ENCODE results near the gene ARFRP1. TPM values are rescaled to one million over a fixed set of nuclear protein-coding genes. Genes with fewer than 3 reads are reported as not detected.

Gene ARFRP1
- total and polyA plus RNA-seq, 2 of the 13 experiments (the other 11 are each of a cell fraction or from before 2014, with no cell fraction given): 32.0 to 51.1 TPM

DNA sequence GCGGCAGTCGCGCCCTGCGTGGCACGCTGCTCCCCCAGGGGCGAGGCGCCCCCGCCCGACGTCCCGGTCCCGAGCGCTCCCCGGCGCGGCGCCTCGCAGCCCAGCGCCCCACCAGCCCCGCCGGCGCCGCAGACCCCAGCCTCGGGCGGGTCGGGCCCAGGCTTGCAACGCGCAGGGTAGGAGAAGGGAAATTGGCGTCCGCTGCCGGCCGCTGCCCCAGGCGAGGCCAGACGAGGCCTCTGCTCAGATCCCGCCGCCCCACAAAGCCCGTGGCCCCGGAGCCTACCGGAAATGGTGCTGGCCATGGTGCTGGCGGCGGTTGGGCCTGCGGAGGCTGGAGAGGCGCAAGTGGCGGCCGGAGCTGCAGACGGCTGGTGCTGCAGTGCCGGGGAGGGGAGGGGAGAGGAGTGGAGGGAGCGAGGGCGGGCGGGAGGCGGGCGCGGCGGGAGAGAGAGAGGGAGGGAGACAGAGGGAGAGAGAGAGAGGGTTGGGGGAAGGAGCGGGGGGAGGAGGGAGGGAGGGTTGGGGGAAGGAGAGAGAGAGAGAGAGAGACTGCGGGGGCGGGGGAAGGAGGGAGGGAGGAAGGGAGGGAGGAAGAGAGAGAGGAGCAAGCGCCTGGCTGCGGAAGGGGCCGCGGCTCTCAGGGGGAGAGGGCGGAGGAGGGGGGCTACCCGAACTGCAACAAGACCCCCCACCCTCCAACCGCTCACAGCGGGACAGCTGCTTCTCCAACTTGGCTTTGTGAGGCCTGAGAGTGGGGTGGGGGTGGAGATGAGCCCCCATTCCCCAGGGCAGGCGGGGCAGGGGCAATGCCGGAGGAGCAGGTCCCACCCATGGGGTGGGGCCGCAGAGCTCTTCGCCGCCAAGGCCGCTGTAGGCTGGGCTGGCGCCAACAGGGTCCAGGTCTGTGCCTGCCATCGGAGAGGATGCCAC, 54.5 kb downstream of the ARFRP1 start, which contains the start of gene STMN3 (continued):
- TF ChIP-seq, protein P1, sequence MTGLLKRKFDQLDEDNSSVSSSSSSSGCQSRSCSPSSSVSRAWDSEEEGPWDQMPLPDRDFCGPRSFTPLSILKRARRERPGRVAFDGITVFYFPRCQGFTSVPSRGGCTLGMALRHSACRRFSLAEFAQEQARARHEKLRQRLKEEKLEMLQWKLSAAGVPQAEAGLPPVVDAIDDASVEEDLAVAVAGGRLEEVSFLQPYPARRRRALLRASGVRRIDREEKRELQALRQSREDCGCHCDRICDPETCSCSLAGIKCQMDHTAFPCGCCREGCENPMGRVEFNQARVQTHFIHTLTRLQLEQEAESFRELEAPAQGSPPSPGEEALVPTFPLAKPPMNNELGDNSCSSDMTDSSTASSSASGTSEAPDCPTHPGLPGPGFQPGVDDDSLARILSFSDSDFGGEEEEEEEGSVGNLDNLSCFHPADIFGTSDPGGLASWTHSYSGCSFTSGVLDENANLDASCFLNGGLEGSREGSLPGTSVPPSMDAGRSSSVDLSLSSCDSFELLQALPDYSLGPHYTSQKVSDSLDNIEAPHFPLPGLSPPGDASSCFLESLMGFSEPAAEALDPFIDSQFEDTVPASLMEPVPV (CRISPR knock-in tag; IDR thresholded peaks at IDR 0.05): peak; percentile 84
- TF ChIP-seq, protein P2, sequence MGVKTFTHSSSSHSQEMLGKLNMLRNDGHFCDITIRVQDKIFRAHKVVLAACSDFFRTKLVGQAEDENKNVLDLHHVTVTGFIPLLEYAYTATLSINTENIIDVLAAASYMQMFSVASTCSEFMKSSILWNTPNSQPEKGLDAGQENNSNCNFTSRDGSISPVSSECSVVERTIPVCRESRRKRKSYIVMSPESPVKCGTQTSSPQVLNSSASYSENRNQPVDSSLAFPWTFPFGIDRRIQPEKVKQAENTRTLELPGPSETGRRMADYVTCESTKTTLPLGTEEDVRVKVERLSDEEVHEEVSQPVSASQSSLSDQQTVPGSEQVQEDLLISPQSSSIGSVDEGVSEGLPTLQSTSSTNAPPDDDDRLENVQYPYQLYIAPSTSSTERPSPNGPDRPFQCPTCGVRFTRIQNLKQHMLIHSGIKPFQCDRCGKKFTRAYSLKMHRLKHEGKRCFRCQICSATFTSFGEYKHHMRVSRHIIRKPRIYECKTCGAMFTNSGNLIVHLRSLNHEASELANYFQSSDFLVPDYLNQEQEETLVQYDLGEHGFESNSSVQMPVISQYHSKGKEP (CRISPR knock-in tag; IDR thresholded peaks at IDR 0.05): peak; percentile 99
- TF ChIP-seq RXRA (CRISPR knock-in tag; IDR thresholded peaks at IDR 0.05): peak; percentile 86
- TF ChIP-seq, protein P3, sequence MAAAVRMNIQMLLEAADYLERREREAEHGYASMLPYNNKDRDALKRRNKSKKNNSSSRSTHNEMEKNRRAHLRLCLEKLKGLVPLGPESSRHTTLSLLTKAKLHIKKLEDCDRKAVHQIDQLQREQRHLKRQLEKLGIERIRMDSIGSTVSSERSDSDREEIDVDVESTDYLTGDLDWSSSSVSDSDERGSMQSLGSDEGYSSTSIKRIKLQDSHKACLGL (CRISPR knock-in tag; IDR thresholded peaks at IDR 0.05): peak; percentile 98
- TF ChIP-seq, protein P4, sequence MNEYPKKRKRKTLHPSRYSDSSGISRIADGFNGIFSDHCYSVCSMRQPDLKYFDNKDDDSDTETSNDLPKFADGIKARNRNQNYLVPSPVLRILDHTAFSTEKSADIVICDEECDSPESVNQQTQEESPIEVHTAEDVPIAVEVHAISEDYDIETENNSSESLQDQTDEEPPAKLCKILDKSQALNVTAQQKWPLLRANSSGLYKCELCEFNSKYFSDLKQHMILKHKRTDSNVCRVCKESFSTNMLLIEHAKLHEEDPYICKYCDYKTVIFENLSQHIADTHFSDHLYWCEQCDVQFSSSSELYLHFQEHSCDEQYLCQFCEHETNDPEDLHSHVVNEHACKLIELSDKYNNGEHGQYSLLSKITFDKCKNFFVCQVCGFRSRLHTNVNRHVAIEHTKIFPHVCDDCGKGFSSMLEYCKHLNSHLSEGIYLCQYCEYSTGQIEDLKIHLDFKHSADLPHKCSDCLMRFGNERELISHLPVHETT (CRISPR knock-in tag; conservative IDR thresholded peaks at IDR 0.05): peak; percentile 98
- TF ChIP-seq TP53 (CRISPR knock-in tag; conservative IDR thresholded peaks at IDR 0.05): peak; percentile 91; the same call in 1 of the 2 replicates
- TF ChIP-seq, protein P5, sequence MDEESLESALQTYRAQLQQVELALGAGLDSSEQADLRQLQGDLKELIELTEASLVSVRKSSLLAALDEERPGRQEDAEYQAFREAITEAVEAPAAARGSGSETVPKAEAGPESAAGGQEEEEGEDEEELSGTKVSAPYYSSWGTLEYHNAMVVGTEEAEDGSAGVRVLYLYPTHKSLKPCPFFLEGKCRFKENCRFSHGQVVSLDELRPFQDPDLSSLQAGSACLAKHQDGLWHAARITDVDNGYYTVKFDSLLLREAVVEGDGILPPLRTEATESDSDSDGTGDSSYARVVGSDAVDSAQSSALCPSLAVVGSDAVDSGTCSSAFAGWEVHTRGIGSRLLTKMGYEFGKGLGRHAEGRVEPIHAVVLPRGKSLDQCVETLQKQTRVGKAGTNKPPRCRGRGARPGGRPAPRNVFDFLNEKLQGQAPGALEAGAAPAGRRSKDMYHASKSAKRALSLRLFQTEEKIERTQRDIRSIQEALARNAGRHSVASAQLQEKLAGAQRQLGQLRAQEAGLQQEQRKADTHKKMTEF (CRISPR knock-in tag; IDR thresholded peaks at IDR 0.05): peak; percentile 92
- 0 out of 2 replicates have a peak, but pooled peaks have one; percentile 32 for TF ChIP-seq HNF4G (IDR thresholded peaks at IDR 0.05; ENCODE audit: borderline replicate concordance, low read depth, low read length)
- no peak for TF ChIP-seq HNF4G (CRISPR knock-in tag; IDR thresholded peaks at IDR 0.05; ENCODE audit: borderline replicate concordance, low read depth)
- TF ChIP-seq ZNF7 (CRISPR knock-in tag; IDR thresholded peaks at IDR 0.05): peak; percentile 88
- TF ChIP-seq, protein P6, sequence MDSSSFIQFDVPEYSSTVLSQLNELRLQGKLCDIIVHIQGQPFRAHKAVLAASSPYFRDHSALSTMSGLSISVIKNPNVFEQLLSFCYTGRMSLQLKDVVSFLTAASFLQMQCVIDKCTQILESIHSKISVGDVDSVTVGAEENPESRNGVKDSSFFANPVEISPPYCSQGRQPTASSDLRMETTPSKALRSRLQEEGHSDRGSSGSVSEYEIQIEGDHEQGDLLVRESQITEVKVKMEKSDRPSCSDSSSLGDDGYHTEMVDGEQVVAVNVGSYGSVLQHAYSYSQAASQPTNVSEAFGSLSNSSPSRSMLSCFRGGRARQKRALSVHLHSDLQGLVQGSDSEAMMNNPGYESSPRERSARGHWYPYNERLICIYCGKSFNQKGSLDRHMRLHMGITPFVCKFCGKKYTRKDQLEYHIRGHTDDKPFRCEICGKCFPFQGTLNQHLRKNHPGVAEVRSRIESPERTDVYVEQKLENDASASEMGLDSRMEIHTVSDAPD (CRISPR knock-in tag; IDR thresholded peaks at IDR 0.05): no peak
- no peak for TF ChIP-seq ZNF20 (CRISPR knock-in tag; IDR thresholded peaks at IDR 0.05)
- peak; percentile 95 for TF ChIP-seq KMT2B (CRISPR knock-in tag; IDR thresholded peaks at IDR 0.05)
- TF ChIP-seq, protein P7, sequence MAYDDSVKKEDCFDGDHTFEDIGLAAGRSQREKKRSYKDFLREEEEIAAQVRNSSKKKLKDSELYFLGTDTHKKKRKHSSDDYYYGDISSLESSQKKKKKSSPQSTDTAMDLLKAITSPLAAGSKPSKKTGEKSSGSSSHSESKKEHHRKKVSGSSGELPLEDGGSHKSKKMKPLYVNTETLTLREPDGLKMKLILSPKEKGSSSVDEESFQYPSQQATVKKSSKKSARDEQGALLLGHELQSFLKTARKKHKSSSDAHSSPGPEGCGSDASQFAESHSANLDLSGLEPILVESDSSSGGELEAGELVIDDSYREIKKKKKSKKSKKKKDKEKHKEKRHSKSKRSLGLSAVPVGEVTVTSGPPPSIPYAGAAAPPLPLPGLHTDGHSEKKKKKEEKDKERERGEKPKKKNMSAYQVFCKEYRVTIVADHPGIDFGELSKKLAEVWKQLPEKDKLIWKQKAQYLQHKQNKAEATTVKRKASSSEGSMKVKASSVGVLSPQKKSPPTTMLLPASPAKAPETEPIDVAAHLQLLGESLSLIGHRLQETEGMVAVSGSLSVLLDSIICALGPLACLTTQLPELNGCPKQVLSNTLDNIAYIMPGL (CRISPR knock-in tag; IDR thresholded peaks at IDR 0.05; ENCODE audit: borderline replicate concordance in 1 of 2, low read depth in 1 of 2): peak; percentile 71 to 89
